NCI-H1436 (cell line): ENCODE data around the gene KCNJ18.
"Not testable (repeated sequence)": the region's sequence is repeated elsewhere in the genome, so short reads cannot be mapped to it uniquely, and the experiment has no call there.

ENCODE experiments used
- DNase-seq: peaks from one replicate; lab custom pipeline; 2025; lab: John Stamatoyannopoulos, UW

Gene KCNJ18

DNA sequence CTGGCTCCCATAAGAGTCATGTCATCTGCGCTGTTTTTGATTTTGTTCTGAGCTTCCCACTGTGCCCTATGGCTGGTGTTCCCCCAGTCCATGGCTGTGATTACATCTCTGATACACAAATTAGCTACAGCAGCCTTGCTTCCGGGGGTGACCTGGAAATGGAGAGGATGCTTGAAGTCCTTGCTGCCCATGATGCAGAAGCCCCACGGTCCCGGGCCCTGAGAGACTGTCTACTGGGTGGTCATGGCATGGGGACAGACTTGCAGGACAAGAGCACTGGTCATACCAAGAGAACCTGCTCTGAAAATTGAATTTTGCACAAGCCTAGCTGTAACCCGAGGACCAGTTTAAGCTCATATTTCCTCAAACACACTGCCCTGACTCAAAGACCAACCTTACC, 38.8 kb downstream of the KCNJ18 start:
- DNase-seq: not testable (repeated sequence)

GRCh38 chr17:21733931-21734330, 41.6 kb downstream of the KCNJ18 start:
- not testable (repeated sequence) for DNase-seq

- DNase-seq: not testable (repeated sequence)
These were observed 43.5 kb downstream of the KCNJ18 start for GRCh38 chr17:21735814-21736213.

DNA sequence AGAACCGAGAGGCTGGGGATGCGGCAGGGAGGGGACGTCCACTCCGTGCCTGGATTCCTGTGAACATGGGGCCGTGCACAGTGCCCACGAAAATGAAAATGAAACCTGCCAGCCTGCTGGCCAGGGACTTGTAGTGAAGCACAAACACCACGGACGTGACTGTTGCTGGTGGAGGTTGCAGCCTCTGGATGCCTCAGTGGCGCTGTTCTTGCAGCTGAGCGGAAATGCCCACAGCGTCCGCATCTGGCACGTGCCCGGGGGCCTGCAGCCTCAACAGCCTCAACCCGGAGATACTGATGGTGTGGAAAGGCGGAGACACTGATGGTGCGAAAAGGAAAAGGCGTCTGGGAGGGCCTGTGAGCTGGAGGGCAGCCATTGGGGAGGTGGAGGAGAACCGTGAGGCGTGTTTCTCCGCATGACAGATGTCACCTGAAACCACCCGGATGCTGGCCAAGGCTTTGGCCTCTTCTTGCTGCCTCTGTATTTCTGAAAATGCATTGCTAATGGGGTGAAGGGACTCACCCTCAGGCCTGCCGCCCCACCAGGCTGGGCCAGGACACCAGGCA, 44.8 kb downstream of the KCNJ18 start:
- not testable (repeated sequence) for DNase-seq

DNA sequence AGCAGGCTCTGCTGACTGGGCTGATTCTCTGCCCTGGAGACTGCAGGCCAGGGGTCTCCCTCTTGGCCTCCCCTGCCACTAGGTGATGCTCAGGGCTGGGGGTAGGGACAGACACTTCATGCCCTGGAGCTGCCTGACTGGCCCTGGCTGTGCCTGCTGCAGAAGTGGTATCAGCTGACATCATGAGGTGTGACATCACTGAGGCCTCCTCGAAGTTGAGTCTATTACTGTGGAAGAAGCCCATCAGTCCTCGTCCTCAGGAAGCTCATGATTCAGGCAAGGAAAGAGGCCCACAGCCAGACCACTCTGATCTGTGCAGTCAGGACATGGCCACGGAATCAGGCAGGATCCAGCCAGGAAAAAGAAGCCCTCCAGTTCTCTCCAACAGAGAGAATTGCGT, 45.9 kb downstream of the KCNJ18 start:
- not testable (repeated sequence) for DNase-seq

- not testable (repeated sequence) for DNase-seq
These were observed 46.7 kb downstream of the KCNJ18 start for GRCh38 chr17:21738877-21739474.

DNA sequence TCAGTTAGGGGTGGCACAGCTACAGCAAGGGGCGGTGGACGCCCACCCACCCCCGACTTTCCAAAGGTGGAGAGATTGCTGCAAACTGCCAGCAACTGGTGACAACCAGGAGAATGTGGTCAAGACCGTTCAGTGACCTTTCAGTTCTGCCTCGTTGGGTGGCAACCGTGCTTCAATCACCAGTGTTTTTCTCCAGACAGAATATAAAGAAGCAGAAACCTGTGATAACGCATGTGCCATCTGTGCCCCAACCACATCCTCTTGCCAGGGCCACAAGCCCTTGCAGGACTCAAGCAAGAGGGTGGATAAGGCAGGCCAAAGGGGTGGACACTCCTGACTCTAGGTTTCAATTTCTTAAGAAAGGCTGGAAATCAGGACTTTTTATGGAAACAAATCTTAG, 47.2 kb downstream of the KCNJ18 start:
- DNase-seq: not testable (repeated sequence)

- not testable (repeated sequence) for DNase-seq
These were observed 48.5 kb downstream of the KCNJ18 start for GRCh38 chr17:21740836-21741235.

DNA sequence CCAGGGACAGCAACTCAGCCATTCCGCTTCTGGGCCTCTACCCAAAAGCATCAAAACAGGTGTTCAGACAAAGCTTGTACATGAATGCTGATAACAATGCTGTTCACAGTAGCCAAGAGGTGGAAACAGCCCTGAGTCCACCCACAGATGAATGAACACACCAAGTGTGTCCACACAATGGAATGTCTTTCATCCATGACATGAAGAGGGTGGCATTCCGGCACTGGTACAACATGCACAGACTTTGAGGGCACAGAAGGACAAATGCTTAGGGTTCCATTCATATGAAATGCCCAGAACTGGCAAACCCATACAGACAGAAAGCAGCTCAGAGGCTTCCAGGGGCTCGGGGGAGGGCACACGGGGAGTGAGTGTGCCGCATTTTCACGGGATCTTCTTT, 49.2 kb downstream of the KCNJ18 start:
- DNase-seq: not testable (repeated sequence)

- DNase-seq: no peak
These were observed 50.0 kb downstream of the KCNJ18 start for GRCh38 chr17:21742326-21742725.

GRCh38 chr17:21744151-21744550, 51.8 kb downstream of the KCNJ18 start:
- not testable (repeated sequence) for DNase-seq

DNA sequence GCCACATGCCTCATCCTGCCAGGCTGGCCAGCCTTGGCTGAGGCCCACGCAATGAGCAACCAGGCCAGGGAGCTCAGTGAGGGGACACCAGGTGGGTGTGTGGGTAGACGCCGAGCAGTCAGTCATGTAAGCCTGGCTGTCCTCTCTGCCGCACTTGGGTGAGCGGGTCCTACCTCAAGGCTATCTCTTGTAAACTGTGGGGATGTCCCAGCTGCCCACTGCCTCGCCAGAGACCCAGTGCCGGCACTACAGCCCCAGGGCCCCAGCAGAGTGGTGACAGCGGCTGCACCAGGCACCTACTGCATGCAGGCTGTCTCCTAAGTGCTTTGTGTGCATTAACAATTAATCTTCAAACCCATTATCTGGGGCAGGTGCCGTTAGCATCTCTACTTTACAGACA, 52.3 kb downstream of the KCNJ18 start:
- not testable (repeated sequence) for DNase-seq

DNA sequence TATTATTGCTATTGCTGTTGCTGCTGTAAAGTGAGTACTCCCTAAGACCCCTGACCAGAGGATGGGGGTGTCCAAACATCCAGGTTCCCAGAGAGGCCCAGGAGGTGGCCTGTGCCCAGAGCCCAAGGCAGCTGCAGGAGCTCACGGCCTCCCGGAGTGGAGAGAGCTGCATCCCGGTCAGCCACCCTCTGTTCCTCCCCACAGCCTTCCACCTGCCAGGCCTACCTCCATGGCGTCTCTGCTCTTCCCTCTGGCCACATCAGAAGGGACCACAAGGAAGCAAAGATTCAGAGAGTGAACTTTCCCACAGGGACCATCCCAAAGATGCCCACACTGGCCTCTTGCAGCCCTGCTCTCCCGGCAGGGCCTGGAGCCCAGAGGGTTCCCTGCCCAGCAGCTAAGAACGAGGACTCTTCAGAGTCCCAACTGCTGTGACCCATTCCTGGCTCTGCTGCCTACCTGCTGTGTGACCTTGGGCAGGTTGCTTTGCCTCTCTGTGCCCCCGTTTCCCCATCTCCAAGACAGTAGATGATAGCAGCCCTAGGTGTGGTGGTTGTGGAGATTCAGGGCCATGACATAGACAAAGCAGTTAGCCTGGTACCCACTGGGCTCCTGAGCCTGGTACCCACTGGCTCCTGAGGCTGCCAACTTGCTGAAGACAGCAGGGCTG, 53.2 kb downstream of the KCNJ18 start:
- DNase-seq: not testable (repeated sequence)

GRCh38 chr17:21746415-21746814, 54.1 kb downstream of the KCNJ18 start:
- not testable (repeated sequence) for DNase-seq

GRCh38 chr17:21747195-21747915, 55.0 kb downstream of the KCNJ18 start:
- not testable (repeated sequence) for DNase-seq

DNA sequence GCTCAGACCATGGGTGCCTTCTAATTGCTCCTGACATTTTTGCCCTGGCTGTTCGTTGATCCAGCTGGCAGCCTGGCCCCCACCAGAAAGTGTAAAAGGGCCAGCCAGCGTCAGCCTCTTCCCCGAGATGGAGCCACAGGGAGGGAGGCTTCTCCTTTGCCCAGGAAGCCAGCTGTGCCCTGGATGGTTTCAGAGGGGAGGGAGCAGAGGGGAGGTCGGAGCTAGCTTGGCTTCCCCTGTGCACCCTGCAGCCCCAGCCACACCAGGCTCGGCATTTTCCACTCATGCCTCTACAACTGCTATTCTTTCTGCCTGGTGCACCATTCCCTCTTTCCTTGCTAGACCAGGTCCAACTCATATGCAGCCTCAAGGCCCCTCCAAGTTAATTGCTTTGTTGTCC, 56.4 kb downstream of the KCNJ18 start:
- not testable (repeated sequence) for DNase-seq

DNA sequence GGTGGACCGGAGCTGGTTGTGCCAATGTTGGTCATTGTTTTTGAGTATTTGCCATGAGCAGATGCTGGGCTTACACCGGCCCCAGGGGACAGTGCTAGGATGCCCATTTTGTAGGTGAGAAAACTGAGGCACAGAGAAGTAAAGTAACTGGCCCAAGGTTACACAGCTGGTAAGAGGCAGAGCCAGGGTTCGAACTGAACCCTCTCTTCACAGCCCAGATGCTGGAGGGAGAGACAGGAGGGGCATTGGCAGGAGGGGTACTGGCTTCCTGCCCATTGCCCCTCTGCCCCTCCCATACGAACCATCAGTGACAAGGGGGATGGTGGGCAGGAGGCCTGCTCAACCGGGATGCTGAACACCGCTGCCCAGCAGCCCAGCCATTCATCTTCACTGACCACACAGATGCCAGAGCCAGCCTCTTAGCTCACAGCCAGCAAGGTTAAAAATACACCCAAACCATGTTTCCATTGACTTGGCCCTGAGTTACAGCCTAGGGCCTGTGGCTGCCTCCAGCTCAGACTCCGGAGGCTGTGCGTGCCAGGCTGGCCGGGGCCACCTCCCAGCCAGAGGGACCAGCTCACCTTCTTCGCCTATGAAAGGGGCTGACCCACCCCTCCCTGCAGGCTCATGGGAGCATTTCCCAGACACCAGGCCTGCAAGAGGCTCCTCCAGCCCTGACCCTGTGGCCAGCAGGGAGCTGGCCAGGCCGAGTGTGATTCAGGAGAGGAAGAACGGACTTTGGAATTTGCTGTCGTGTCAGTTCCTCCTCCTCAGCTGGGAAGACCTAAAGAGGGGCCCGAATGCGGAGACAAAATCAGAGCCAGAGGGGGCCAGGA, 57.6 kb downstream of the KCNJ18 start:
- DNase-seq: not testable (repeated sequence)

DNA sequence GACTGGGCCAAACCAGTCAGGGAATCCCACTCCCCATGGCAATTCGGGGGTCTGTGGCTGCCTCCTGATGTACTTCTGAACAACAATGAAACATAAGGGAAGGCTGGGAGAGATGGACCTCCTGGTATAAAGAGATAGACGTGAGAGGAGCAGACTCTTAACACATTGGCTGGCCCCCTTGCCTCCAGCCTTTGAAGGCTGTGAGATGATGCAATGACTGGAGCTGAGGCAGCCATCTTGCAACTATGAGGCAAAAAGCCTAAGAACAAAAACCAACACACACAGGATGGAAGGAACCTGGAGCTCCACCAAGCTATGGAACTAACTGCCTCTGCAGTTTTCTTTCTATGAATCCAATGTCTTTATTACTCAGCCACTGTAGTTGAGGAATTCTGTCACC, 58.8 kb downstream of the KCNJ18 start:
- DNase-seq: not testable (repeated sequence)
